NOMO-1 treated with DMSO at 0.1 percent for 48 hours (cell line): ENCODE data around the gene ISY1.
A peak's percentile ranks its signal among the peaks of the same experiment; 100 is the strongest.
"Not testable (repeated sequence)": the region's sequence is repeated elsewhere in the genome, so short reads cannot be mapped to it uniquely, and the experiment has no call there.

ENCODE experiments used
- DNase-seq: peaks from one replicate; lab custom pipeline; 2025; ENCODE audit not compliant: unreplicated experiment; lab: John Stamatoyannopoulos, UW

The ISY1 gene

DNA sequence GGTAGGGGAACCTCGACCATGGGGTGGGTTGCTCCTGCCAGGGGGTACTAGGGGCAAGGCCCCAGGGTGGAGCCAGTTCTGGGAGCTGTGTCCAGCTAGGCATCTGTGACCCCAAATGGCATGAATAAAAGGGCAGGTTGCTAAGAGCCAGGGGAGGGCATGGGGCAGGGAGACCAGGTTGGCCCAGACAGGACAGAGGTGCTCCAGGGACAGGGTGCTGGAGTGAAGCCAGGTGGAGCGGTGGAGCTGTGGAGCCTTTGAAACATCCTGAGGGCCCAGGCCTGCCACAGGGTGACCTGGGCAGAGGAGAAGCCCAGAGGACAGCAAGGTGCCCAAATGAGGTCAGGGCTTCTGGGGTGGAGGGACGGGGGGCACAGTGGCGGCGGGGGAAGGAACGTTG, 72.6 kb downstream of the ISY1 start:
- not testable (repeated sequence) for DNase-seq

DNA sequence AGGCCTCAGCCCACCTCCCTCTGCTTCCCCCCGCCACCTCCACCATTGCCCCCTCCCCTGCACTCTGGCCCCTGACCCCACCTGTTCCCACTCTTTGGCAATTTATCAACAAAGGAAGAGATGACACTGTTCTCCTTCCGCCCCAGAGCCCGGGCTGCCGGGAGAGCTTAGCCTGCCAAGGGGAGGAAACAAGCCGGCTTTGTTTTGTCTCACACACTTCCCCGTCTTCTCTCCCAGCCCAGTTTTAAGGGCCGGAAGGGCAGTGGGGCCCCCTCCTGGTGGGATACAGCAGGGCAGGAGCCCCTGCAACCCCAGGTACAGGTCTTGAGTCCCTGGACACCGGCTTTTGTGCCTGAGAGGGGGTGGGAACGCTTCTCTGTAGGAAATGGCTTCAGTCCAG, 73.0 kb downstream of the ISY1 start:
- peak; percentile 41 for DNase-seq

DNA sequence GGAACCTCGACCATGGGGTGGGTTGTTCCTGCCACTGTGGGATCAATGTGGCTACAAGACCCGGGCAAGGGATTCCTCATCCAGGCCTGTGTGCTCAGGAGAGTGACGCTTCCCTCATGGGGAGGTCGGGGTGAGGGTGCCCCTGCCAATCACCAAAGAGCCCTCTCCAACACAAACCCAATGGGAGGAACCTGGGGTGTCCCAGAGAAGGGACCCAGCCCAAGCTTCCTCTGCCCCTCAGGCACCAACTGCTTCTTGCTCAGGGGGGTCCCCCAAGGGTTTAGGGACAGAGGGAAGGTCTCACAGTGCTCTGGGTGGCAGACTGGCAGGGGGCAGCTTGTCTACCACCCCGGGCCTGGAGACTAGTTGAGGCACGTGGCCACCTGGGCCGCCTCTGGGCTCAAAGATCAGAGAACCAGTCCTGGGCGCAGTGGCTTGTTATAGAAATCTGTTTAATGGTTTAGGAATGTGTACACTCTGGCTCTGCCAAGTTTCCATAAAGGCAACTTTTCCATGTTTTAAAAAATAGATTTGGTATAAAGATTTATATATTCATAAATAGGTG, 73.6 kb downstream of the ISY1 start:
- DNase-seq: no peak

DNA sequence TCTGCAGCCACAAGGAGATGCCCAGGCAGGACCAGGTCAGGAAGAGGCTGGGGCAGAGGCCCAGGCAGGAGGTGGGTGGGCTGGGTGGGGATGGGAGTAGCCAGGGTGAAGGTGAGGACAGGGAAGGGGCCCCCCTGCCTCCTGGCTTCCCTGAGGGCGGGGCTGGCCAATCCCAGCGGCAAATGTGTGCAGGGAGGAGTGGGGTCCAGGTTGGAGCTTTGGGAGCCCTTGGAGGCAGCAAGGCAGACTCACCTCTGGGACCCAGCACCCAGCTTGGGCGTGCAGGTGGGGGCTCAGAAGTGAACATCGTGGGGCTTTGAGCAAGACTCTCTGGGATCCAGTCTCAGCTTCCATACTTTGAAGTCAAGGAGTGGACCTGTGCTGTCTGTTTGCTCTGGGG, 75.0 kb downstream of the ISY1 start:
- DNase-seq: no peak

DNA sequence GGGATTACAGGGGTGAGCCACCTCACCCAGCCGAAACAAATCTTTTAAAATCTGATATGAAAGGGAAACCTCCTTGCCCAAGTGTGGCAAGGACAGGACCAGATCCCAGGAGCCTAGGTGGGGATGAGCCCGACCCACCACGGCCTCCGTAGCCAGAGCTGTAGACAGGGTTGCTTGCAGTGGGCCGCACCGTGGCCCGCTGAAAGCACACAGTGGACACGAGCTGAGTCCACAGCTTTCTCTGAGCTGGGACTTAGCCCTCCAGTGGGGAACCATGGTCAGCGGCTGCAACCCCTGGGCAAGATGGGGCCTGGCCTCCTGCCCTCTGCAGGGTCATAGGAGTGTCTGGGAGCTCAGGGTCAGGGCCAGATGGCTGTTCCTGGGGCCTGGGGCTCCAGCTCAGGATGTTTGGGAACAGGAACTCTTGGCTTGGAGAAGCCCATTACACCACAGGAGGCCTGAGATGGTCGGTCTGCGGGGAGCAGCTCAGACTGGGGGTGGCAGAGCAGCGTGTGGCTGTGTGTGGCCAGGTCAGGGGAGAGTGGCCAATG, 75.6 kb downstream of the ISY1 start:
- DNase-seq: no peak

DNA sequence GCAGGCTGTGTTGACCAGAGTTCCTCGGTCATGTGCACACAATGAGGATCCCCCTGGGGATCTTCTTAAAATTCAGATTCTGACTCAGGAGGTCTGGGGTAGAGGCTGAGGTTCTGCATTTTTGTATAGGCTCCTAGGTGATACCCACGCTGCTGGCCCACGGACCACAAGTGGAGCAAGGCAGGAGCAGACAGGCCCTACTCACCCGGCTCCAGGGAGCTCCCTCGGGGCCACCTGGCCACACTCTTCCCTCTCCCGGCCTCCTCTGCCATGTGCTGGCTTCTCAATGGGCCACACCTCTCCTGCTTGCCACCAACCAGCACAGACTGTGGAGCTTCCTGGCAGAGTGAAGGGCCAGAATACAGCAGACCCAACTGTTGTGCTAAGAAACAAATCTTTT, 76.4 kb downstream of the ISY1 start:
- no peak for DNase-seq

DNA sequence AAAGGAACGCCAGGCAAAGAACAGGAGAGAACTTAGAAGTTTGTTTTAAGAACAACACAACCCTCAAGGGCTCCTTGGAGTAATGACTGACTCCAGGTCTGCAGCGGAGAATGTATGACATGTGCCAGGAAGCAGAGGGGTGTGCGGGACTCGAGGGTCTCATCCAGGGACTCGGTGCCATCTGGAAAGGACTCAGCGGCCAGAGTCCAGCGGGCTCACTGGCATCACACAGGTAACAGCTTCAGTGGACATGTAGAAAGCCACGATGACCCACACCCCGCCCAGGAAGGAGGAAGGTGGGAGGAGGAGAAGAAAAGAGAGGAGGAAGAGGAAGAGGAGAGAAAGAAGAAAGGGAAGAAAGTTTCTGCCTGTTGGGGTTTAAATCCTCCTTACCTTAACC, 78.8 kb downstream of the ISY1 start:
- no peak for DNase-seq

DNA sequence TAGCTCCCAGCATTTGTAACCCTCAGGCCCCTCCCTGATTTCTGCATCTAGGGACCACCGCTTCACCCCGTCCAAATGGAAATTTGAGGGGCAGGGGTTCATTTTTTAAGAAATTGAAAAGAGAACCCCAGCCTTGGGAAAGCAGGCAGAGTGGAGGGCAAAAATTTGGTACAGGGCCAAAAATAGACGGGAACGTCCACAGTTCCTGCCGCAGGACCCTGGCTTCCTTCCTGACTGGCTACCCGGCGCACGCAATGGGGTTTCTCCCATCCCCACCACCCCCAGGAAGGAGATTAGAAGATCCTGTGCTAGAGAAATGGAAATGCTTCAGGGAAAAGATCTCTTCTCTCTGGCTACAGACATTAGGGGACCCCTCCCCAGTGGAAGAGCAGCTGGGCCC, 79.4 kb downstream of the ISY1 start:
- no peak for DNase-seq

DNA sequence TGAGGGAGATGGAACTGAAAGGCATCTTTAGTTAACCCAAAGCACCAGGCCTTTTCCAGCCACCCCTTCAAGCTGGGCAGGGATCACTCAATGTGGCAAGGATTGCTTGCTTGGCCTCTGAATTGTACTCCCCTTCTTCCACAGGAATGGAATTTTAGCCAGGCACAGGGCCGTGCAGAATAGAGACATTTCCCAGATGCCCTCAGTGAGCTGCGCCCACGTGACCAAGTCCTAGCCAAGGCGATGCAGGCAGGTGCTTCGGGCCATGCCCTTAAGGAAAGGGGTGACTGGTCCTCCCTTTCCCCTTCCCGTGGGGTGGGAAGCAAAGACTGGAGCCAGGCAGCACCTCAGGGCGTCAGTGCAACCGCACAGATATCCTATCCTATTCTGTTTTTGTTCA, 82.4 kb downstream of the ISY1 start:
- no peak for DNase-seq
